Right lobe of liver (tissue), 4 donors: ENCODE results near the gene NEB.

Experiments used
- CTCF ChIP-seq, 4 donors: fragments of 200-600 bp in 3 of 4; fragments of 450-650 bp in 1 of 4; IDR thresholded peaks; one replicate each; pipeline versions ENCODE4 v1.5.1 to v1.8.0; 2016 to 2022; ENCODE audit warnings: antibody characterized with exemption in 4 of 4, mild to moderate bottlenecking in 2 of 4
- POLR2A ChIP-seq: fragments of 450-650 bp; IDR thresholded peaks from one replicate; pipeline ENCODE4 v1.6.1; 2017; ENCODE audit warnings: antibody characterized with exemption, mild to moderate bottlenecking
- donor health status: DM: no; HTN: no; CAD: no.
- donor health status: DM: no; HTN: no; CAD: no.
- donor health status: DM: no; HTN: yes; CAD: no.

GRCh38 chr2:151630372-151630771 is 103.9 kb downstream of the NEB start:
- TF ChIP-seq POLR2A (no peak), CTCF (IDR thresholded peaks at IDR 0.05) (no peak)
